H9 (cell line): ENCODE data around the gene NBPF14. TPM values are rescaled to one million over a fixed set of nuclear protein-coding genes. Genes with fewer than 3 reads are reported as not detected.
A peak's percentile ranks its signal among the peaks of the same experiment; 100 is the strongest.
"Not testable (repeated sequence)": the region's sequence is repeated elsewhere in the genome, so short reads cannot be mapped to it uniquely, and the experiment has no call there.

ENCODE experiments used
- DNase-seq: peaks from one replicate; pipeline ENCODE4 v3.0.0-alpha.2; 2017
- H2AFZ ChIP-seq: one replicate; pipeline ENCODE4 v1.6.1; 2013; ENCODE audit warnings: mild to moderate bottlenecking, low read length, control low read depth, moderate library complexity
- H2AK5ac ChIP-seq: 2 replicates; pipeline ENCODE4 v1.6.1; 2013; ENCODE audit warnings: low read length, control low read depth, mixed read lengths; ENCODE audit not compliant: insufficient read length
- H2BK120ac ChIP-seq: one replicate; pipeline ENCODE4 v1.6.1; 2013; ENCODE audit warnings: low read depth, mild to moderate bottlenecking, low read length, control low read depth, inconsistent platforms; ENCODE audit not compliant: poor library complexity, severe bottlenecking
- H2BK12ac ChIP-seq: 2 replicates; pipeline ENCODE4 v1.6.1; 2013; ENCODE audit warnings: low read length, control low read depth, mixed read lengths, low read depth; ENCODE audit not compliant: insufficient read length
- H2BK15ac ChIP-seq: 2 replicates; pipeline ENCODE4 v1.6.1; 2013; ENCODE audit warnings: low read depth, low read length, control low read depth
- H2BK20ac ChIP-seq: one replicate; pipeline ENCODE4 v1.6.1; 2013; ENCODE audit warnings: low read depth, mild to moderate bottlenecking, low read length, control low read depth, inconsistent platforms; ENCODE audit not compliant: poor library complexity, severe bottlenecking
- H2BK5ac ChIP-seq: 2 replicates; pipeline ENCODE4 v1.6.1; 2013; ENCODE audit warnings: low read length, control low read depth, mixed read lengths; ENCODE audit not compliant: insufficient read length
- H3K14ac ChIP-seq: 2 replicates; pipeline ENCODE4 v1.6.1; 2013; ENCODE audit warnings: low read length, control low read depth; ENCODE audit not compliant: insufficient read depth
- H3K18ac ChIP-seq: 2 replicates; pipeline ENCODE4 v1.6.1; 2013; ENCODE audit warnings: low read depth, mild to moderate bottlenecking, mixed read lengths, low read length, control low read depth; ENCODE audit not compliant: insufficient read length
- H3K23ac ChIP-seq: 2 replicates; pipeline ENCODE4 v1.6.1; 2013; ENCODE audit warnings: low read length, control low read depth, mixed read lengths, low read depth; ENCODE audit not compliant: insufficient read length
- H3K23me2 ChIP-seq: 2 replicates; pipeline ENCODE4 v1.6.1; 2013; ENCODE audit warnings: low read depth, mild to moderate bottlenecking, mixed read lengths, low read length, control low read depth; ENCODE audit not compliant: insufficient read length, poor library complexity, severe bottlenecking
- H3K27ac ChIP-seq: 2 replicates; pipeline ENCODE4 v1.5.1; 2013; ENCODE audit warnings: low read length, control low read depth, mixed read lengths, low read depth; ENCODE audit not compliant: insufficient read length
- H3K27me3 ChIP-seq: 2 replicates; pipeline ENCODE4 v1.6.1; 2013; ENCODE audit warnings: low read length, control low read depth, inconsistent platforms; ENCODE audit not compliant: insufficient read depth
- H3K4ac ChIP-seq: 2 replicates; pipeline ENCODE4 v1.6.1; 2013; ENCODE audit warnings: low read depth, mild to moderate bottlenecking, control low read depth, inconsistent platforms, low read length, moderate library complexity
- H3K4me1 ChIP-seq: 2 replicates; pipeline ENCODE4 v1.6.1; 2013; ENCODE audit warnings: low read length, control low read depth, inconsistent platforms; ENCODE audit not compliant: insufficient read depth
- H3K4me2 ChIP-seq: 2 replicates; pipeline ENCODE4 v1.6.1; 2013; ENCODE audit warnings: low read length, control low read depth, mixed read lengths; ENCODE audit not compliant: insufficient read length, insufficient read depth
- H3K56ac ChIP-seq: 2 replicates; pipeline ENCODE4 v1.6.1; 2013; ENCODE audit warnings: low read depth, mild to moderate bottlenecking, mixed read lengths, low read length, control low read depth; ENCODE audit not compliant: insufficient read length
- H3K79me1 ChIP-seq: 2 replicates; pipeline ENCODE4 v1.6.1; 2013; ENCODE audit warnings: low read depth, mild to moderate bottlenecking, moderate library complexity, low read length, control low read depth, inconsistent platforms; ENCODE audit not compliant: insufficient read depth, poor library complexity, severe bottlenecking
- H3K79me2 ChIP-seq: 2 replicates; pipeline ENCODE4 v1.6.1; 2013; ENCODE audit warnings: low read length, control low read depth, inconsistent platforms; ENCODE audit not compliant: insufficient read depth
- H3K9ac ChIP-seq: 2 replicates; pipeline ENCODE4 v1.6.1; 2013; ENCODE audit warnings: low read length, control low read depth, mixed read lengths; ENCODE audit not compliant: insufficient read length; ENCODE audit errors: extremely low read depth
- H3K9me3 ChIP-seq: one replicate; pipeline ENCODE4 v1.6.1; 2013; ENCODE audit warnings: low read depth, low read length, inconsistent platforms; ENCODE audit not compliant: control insufficient read depth
- H3T11ph ChIP-seq: one replicate; pipeline ENCODE4 v1.6.1; 2013; ENCODE audit warnings: mild to moderate bottlenecking, low read length, control low read depth, inconsistent platforms
- H4K20me1 ChIP-seq: one replicate; pipeline ENCODE4 v1.6.1; 2013; ENCODE audit not compliant: control insufficient read depth, insufficient read length, insufficient read depth
- H4K5ac ChIP-seq: 2 replicates; pipeline ENCODE4 v1.6.1; 2013; ENCODE audit warnings: low read depth, mild to moderate bottlenecking, mixed read lengths, low read length, control low read depth; ENCODE audit not compliant: insufficient read length
- H4K8ac ChIP-seq: replicated peaks from 2 replicates; pipeline ENCODE4 v1.6.1; 2013; ENCODE audit warnings: low read length, control low read depth, mixed read lengths, low read depth; ENCODE audit not compliant: insufficient read length
- H4K91ac ChIP-seq: 2 replicates; pipeline ENCODE4 v1.6.1; 2013; ENCODE audit warnings: low read depth, mild to moderate bottlenecking, moderate library complexity, mixed read lengths, low read length, control low read depth; ENCODE audit not compliant: insufficient read length
- H3K27ac Mint-ChIP-seq, 3 experiments: 2 replicates in 2 of 3; 3 replicates in 1 of 3; pipeline ENCODE4 v1.8.0; 2020 to 2021; ENCODE audit warnings: mixed read lengths in 3 of 3, mild to moderate bottlenecking in 1 of 3, moderate library complexity in 1 of 3
- H3K27me3 Mint-ChIP-seq: 2 replicates; pipeline ENCODE4 v1.8.0; 2021; ENCODE audit warnings: low read depth, mild to moderate bottlenecking, moderate library complexity, mixed read lengths
- H3K36me3 Mint-ChIP-seq, 3 experiments: 2 replicates in 2 of 3; 3 replicates in 1 of 3; pipeline ENCODE4 v1.8.0; 2020 to 2021; ENCODE audit warnings: low read depth in 3 of 3, mixed read lengths in 3 of 3; ENCODE audit not compliant: insufficient read depth in 1 of 3
- H3K4me1 Mint-ChIP-seq, 2 experiments: 2 replicates each; pipeline ENCODE4 v1.8.0; 2020; ENCODE audit warnings: mixed read lengths in 2 of 2
- H3K4me3 Mint-ChIP-seq, 2 experiments: 2 replicates in 1 of 2; 3 replicates in 1 of 2; pipeline ENCODE4 v1.8.0; 2020 to 2021; ENCODE audit warnings: mild to moderate bottlenecking in 2 of 2, mixed read lengths in 2 of 2, moderate library complexity in 1 of 2
- H3K9me3 Mint-ChIP-seq, 2 experiments: 2 replicates in 1 of 2; 3 replicates in 1 of 2; pipeline ENCODE4 v1.8.0; 2020; ENCODE audit warnings: mild to moderate bottlenecking in 2 of 2, mixed read lengths in 2 of 2, moderate library complexity in 1 of 2
- WGBS: extraction: QIAGEN DNeasy Blood & Tissue Kit; methylation state at CpG from one replicate; pipeline ENCODE4 v1.1.7; 2013; ENCODE audit warnings: missing lambda C conversion rate, low lambda C conversion rate, mixed read lengths; ENCODE audit not compliant: insufficient read length; ENCODE audit errors: extremely low coverage; 5-methylcytosine and 5-hydroxymethylcytosine counted together
- total RNA-seq: library from RNA; stranded (reverse); gene quantifications from 2 replicates; pipeline ENCODE4 v1.2.1, GENCODE V29; 2021

The NBPF14 gene
- total RNA-seq, 1 experiment from 2014 or later, result 3.5 TPM

DNA sequence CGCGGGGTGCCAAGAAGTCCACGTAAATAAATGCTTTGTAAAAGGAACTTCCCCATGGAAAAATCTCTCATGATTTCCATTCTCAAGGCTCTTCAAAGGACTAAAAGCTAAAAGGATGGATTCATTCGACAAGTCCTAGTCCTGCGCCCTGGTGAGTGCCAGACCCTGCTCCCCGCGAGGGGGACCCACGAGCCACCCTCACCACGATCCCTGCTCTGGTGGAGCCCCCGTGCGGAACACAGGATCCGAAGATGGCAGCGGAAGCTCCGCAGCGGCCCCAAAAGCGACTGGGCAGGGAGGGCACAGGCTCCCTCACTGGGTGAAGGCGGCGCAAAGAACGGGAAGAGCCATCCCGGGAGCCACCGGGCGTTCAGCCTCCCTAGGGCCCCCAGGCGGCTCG is 67.2 kb downstream of the NBPF14 start:
- H3K56ac ChIP-seq, H2BK15ac ChIP-seq, H3K27me3 Mint-ChIP-seq, H2BK120ac ChIP-seq, H4K5ac ChIP-seq, H3K4me2 ChIP-seq, H2BK20ac ChIP-seq, H2BK12ac ChIP-seq, H2AK5ac ChIP-seq, H3K27me3 ChIP-seq, H3T11ph ChIP-seq, H3K79me1 ChIP-seq, H3K27ac ChIP-seq, H3K9ac ChIP-seq, H3K27ac Mint-ChIP-seq, H4K91ac ChIP-seq, H3K9me3 ChIP-seq, H4K20me1 ChIP-seq, H3K36me3 Mint-ChIP-seq, H3K4me1 Mint-ChIP-seq, H2AFZ ChIP-seq, H3K18ac ChIP-seq, H3K23ac ChIP-seq, H2BK5ac ChIP-seq, H3K14ac ChIP-seq, H3K4ac ChIP-seq, H3K9me3 Mint-ChIP-seq, H3K23me2 ChIP-seq, DNase-seq, H3K4me1 ChIP-seq, H3K79me2 ChIP-seq, H4K8ac ChIP-seq: not testable (repeated sequence)
- H3K4me3 Mint-ChIP-seq, result peak overlapping the region in 1 of 2 experiments; percentile 51; a peak in 1 of 5 replicates
- WGBS, result no CpG with 5 or more reads among the region's 24 CpGs

DNA sequence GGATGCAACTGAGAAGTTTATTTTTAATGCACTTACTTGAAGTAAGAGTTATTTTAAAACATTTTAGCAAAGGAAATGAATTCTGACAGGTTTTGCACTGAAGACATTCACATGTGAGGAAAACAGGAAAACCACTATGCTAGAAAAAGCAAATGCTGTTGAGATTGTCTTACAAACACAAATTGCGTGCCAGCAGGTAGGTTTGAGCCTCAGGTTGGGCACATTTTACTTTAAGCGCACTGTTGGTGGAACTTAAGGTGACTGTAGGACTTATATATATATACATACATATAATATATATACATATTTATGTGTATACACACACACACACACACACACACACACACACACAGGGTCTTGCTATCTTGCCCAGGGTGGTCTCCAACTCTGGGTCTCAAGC is 69.2 kb downstream of the NBPF14 start:
- not testable (repeated sequence) for H3K27me3 ChIP-seq, H3K9ac ChIP-seq, H2BK5ac ChIP-seq, H3K9me3 ChIP-seq, H3K4me3 Mint-ChIP-seq, H3K4me1 ChIP-seq, H2AFZ ChIP-seq, H3K23me2 ChIP-seq, H3K4me1 Mint-ChIP-seq, H3K56ac ChIP-seq, H3K79me1 ChIP-seq, H3K27ac Mint-ChIP-seq, H3K18ac ChIP-seq, H2BK12ac ChIP-seq, H4K8ac ChIP-seq, H3K79me2 ChIP-seq, H3K36me3 Mint-ChIP-seq, H3K4me2 ChIP-seq, H3K9me3 Mint-ChIP-seq, DNase-seq, H2AK5ac ChIP-seq, H3K14ac ChIP-seq, H2BK20ac ChIP-seq, H4K91ac ChIP-seq, H4K5ac ChIP-seq, H4K20me1 ChIP-seq, H2BK15ac ChIP-seq, H3T11ph ChIP-seq, H2BK120ac ChIP-seq, H3K27me3 Mint-ChIP-seq, H3K27ac ChIP-seq, H3K23ac ChIP-seq, H3K4ac ChIP-seq
- WGBS, result no CpG with 5 or more reads among the region's 2 CpGs
